ENCODE results near the gene CCDC102B. TPM values are rescaled to one million over a fixed set of nuclear protein-coding genes. Genes with fewer than 3 reads are reported as not detected.
A peak's percentile ranks its signal among the peaks of the same experiment; 100 is the strongest.

The CCDC102B gene
- total RNA-seq, 1 donor, result 3.1 TPM

DNA sequence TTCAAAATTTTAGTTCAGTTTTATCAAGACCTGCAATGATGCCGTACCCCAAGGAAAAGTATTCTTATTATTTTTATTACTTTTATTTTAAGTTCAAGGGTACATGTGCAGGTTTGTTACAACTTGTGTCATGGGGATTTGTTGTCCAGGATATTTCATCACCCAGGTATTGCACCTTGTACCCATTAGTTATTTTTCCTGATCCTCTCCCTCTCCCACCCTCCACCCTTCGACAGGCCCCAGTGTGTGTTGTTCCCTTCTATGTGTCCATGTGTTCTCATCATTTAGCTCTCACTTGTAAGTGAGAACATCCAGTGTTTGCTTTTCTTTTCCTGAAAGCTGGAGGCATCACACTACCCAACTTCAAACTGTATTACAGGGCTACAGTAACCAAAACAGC lies 122.0 kb downstream of the CCDC102B start:
- TF ChIP-seq, protein P1, sequence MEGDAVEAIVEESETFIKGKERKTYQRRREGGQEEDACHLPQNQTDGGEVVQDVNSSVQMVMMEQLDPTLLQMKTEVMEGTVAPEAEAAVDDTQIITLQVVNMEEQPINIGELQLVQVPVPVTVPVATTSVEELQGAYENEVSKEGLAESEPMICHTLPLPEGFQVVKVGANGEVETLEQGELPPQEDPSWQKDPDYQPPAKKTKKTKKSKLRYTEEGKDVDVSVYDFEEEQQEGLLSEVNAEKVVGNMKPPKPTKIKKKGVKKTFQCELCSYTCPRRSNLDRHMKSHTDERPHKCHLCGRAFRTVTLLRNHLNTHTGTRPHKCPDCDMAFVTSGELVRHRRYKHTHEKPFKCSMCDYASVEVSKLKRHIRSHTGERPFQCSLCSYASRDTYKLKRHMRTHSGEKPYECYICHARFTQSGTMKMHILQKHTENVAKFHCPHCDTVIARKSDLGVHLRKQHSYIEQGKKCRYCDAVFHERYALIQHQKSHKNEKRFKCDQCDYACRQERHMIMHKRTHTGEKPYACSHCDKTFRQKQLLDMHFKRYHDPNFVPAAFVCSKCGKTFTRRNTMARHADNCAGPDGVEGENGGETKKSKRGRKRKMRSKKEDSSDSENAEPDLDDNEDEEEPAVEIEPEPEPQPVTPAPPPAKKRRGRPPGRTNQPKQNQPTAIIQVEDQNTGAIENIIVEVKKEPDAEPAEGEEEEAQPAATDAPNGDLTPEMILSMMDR (IDR thresholded peaks at IDR 0.05; ENCODE audit: insufficient read depth, low read length), result no peak
- no peak for DNase-seq (ENCODE audit: low read depth)
- H3K4me3 ChIP-seq (ENCODE audit: low read depth, low read length), result no peak overlapping the region

DNA sequence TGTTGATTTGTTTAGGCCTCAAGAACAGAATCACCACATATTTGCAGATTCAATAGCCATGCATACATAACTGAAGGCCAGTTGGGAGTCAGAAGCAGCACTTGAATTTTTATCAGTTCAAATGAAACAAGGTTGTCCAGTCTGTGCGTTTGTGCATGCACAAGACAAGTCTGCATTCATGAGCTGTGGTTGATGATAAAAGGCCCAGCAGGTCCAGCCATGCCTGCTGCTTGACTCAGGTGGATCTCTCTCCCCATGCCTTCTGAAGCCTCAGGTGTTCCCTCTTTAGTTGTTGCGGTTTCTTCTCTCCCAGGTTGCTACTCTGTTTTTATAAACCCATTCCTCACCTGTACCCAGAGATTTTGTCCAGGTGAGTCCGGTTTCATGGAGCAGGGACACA lies 124.5 kb downstream of the CCDC102B start:
- TF ChIP-seq, protein P1 (IDR thresholded peaks at IDR 0.05; ENCODE audit: insufficient read depth, low read length), result no peak
- H3K4me3 ChIP-seq (ENCODE audit: low read depth, low read length), result no peak overlapping the region
- DNase-seq (ENCODE audit: low read depth), result no peak

GRCh38 chr18:68925268-68925667 lies 127.4 kb downstream of the CCDC102B start:
- peak; percentile 2 for DNase-seq (ENCODE audit: low read depth)
- H3K4me3 ChIP-seq (ENCODE audit: low read depth, low read length), result no peak overlapping the region
- TF ChIP-seq, protein P1 (IDR thresholded peaks at IDR 0.05; ENCODE audit: insufficient read depth, low read length), result peak; percentile 13

- TF ChIP-seq, protein P1 (IDR thresholded peaks at IDR 0.05; ENCODE audit: insufficient read depth, low read length), result no peak
- DNase-seq (ENCODE audit: low read depth), result no peak
- no peak overlapping the region for H3K4me3 ChIP-seq (ENCODE audit: low read depth, low read length)
Measured at GRCh38 chr18:68928762-68929675, 131.1 kb downstream of the CCDC102B start.

DNA sequence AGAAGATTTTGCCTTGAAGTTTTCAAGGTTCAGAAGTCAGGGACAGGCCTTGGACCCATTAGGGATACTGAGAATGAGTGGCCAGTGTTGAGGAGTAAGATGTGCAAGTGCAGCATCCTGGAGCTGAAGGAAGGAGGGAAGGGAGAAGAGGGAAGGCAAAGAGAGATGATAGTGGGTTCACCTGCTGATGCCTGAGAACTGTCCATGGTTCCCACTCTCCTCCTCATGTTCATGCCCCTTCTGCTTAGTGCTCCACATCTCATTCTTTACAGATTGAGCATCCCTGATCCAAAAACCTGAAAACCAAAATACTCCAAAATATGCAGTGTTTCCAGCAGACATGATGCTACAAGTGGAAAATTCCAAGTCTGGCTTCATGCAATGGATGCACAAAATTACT lies 137.8 kb downstream of the CCDC102B start:
- no peak for DNase-seq (ENCODE audit: low read depth)
- TF ChIP-seq, protein P1 (IDR thresholded peaks at IDR 0.05; ENCODE audit: insufficient read depth, low read length), result no peak
- no peak overlapping the region for H3K4me3 ChIP-seq (ENCODE audit: low read depth, low read length)

GRCh38 chr18:68937029-68937599 lies 139.2 kb downstream of the CCDC102B start:
- no peak overlapping the region for H3K4me3 ChIP-seq (ENCODE audit: low read depth, low read length)
- no peak for DNase-seq (ENCODE audit: low read depth)
- TF ChIP-seq, protein P1 (IDR thresholded peaks at IDR 0.05; ENCODE audit: insufficient read depth, low read length), result no peak
